D341Med (cell line): ENCODE measurements around the gene KSR2.

Experiments used
- DNase-seq: peaks from one replicate; pipeline ENCODE4 v3.0.0; 2012; ENCODE audit warnings: low spot score

The KSR2 gene

GRCh38 chr12:117577122-117577657 is 391.6 kb downstream of the KSR2 start:
- no peak for DNase-seq

GRCh38 chr12:117576053-117576452 is 392.7 kb downstream of the KSR2 start:
- DNase-seq: no peak

GRCh38 chr12:117574655-117575054 is 394.1 kb downstream of the KSR2 start:
- no peak for DNase-seq

GRCh38 chr12:117572755-117573154 is 396.0 kb downstream of the KSR2 start:
- no peak for DNase-seq

- DNase-seq: no peak
Observed at GRCh38 chr12:117571321-117571720, 397.5 kb downstream of the KSR2 start.

GRCh38 chr12:117570608-117571007 is 398.2 kb downstream of the KSR2 start:
- DNase-seq: no peak

- no peak for DNase-seq
Observed at GRCh38 chr12:117567644-117568216, 401.1 kb downstream of the KSR2 start.

GRCh38 chr12:117564881-117565280 is 403.9 kb downstream of the KSR2 start:
- no peak for DNase-seq

GRCh38 chr12:117563706-117564105 is 405.1 kb downstream of the KSR2 start:
- no peak for DNase-seq

GRCh38 chr12:117563007-117563406 is 405.8 kb downstream of the KSR2 start:
- DNase-seq: no peak

GRCh38 chr12:117561990-117562389 is 406.8 kb downstream of the KSR2 start:
- DNase-seq: no peak

- no peak for DNase-seq
Observed at GRCh38 chr12:117559978-117560377, 408.8 kb downstream of the KSR2 start.

- DNase-seq: no peak
Observed at GRCh38 chr12:117555889-117556288, 412.9 kb downstream of the KSR2 start.

- no peak for DNase-seq
Observed at GRCh38 chr12:117552971-117553370, 415.8 kb downstream of the KSR2 start.

- DNase-seq: no peak
Observed at GRCh38 chr12:117551665-117552064, 417.1 kb downstream of the KSR2 start.

GRCh38 chr12:117547209-117547608 is 421.6 kb downstream of the KSR2 start:
- no peak for DNase-seq

GRCh38 chr12:117545216-117545615 is 423.6 kb downstream of the KSR2 start:
- no peak for DNase-seq

- DNase-seq: no peak
Observed at GRCh38 chr12:117540011-117540410, 428.8 kb downstream of the KSR2 start.

GRCh38 chr12:117538926-117539325 is 429.9 kb downstream of the KSR2 start:
- no peak for DNase-seq

- no peak for DNase-seq
Observed at GRCh38 chr12:117538032-117538690, 430.6 kb downstream of the KSR2 start.

GRCh38 chr12:117533687-117534086 is 435.1 kb downstream of the KSR2 start:
- no peak for DNase-seq

GRCh38 chr12:117530796-117531195 is 438.0 kb downstream of the KSR2 start:
- no peak for DNase-seq

- no peak for DNase-seq
Observed at GRCh38 chr12:117528538-117528937, 440.3 kb downstream of the KSR2 start.

- DNase-seq: no peak
Observed at GRCh38 chr12:117527479-117527855, 441.3 kb downstream of the KSR2 start.
